HL-60 (cell line): ENCODE measurements around the gene SPINK5.

Source experiments
- DNase-seq, 2 experiments: peaks; one replicate each; pipeline ENCODE4 v3.0.0-alpha.2; 2010 to 2020; ENCODE audit warnings: low read depth in 1 of 2, low spot score in 1 of 2
- H3K27ac ChIP-seq: fragments of 250-450 bp; sonication (Bioruptor Pico); replicated peaks from 2 replicates; pipeline ENCODE4 v1.5.1; 2020; ENCODE audit warnings: mild to moderate bottlenecking, moderate library complexity
- H3K27me3 ChIP-seq: fragments of 250-450 bp; sonication (Bioruptor Pico); 2 replicates; pipeline ENCODE4 v1.5.1; 2021; ENCODE audit warnings: mild to moderate bottlenecking, moderate library complexity; ENCODE audit not compliant: insufficient read depth, poor library complexity, severe bottlenecking
- H3K4me3 ChIP-seq: replicated peaks from 2 replicates; pipeline ENCODE4 v1.5.1; 2011; ENCODE audit warnings: mild to moderate bottlenecking, control low read depth, low read length; ENCODE audit not compliant: insufficient read depth
- GABPA ChIP-seq: IDR thresholded peaks from 2 replicates; pipeline ENCODE4 v1.6.1; 2012; ENCODE audit warnings: low read depth
- POLR2AphosphoS5 ChIP-seq: IDR thresholded peaks from 2 replicates; pipeline ENCODE4 v1.6.1; 2012; ENCODE audit warnings: low read depth
- SPI1 ChIP-seq: IDR thresholded peaks from 2 replicates; pipeline ENCODE4 v1.6.1; 2012; ENCODE audit warnings: low read depth, mild to moderate bottlenecking, borderline replicate concordance
- TF ChIP-seq, protein P1 (sequence below): IDR thresholded peaks from 2 replicates; pipeline ENCODE4 v1.6.1; 2012; ENCODE audit warnings: low read depth; ENCODE audit not compliant: insufficient replicate concordance
- TF ChIP-seq, protein P2 (sequence below): IDR thresholded peaks from one replicate; pipeline ENCODE4 v1.5.1; 2011; ENCODE audit warnings: low read length, control low read depth, inconsistent platforms; ENCODE audit not compliant: insufficient read depth

Gene SPINK5

DNA sequence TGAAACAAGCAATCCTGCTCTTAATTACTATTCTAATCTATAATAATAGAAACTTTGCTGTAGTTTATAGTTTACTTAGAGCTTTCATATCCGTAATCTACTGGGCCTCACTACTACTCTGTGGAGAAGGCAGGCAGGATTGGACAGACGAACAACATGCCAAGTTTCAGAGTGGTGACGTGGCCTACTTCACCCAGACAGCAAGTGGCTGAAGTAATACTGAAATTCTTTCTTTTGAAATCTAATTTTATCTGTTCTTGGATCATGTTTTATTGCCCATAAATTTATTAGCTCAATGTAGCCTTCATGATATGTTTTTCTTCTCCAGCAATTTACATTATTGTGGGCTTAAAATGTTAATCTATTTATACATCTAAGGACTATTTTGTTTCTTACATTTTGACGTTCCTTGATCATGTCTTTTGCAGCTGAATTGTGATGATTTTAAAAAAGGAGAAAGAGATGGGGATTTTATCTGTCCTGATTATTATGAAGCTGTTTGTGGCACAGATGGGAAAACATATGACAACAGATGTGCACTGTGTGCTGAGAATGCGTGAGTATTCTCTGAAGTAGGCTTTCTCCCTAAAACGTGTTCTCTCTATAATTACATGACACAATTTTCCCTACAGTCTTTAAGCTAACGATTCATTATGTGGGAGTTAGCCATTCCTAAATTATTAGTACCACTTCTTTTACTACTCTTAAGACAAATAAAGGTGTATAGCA lies 22.4 kb downstream of the SPINK5 start:
- Histone ChIP-seq H3K27me3 (peaks cover 3% of the 10 kb centered on the region), H3K27ac (no peak overlapping the region), H3K4me3 (no peak overlapping the region)
- DNase-seq = no peak
- TF ChIP-seq, protein P1, sequence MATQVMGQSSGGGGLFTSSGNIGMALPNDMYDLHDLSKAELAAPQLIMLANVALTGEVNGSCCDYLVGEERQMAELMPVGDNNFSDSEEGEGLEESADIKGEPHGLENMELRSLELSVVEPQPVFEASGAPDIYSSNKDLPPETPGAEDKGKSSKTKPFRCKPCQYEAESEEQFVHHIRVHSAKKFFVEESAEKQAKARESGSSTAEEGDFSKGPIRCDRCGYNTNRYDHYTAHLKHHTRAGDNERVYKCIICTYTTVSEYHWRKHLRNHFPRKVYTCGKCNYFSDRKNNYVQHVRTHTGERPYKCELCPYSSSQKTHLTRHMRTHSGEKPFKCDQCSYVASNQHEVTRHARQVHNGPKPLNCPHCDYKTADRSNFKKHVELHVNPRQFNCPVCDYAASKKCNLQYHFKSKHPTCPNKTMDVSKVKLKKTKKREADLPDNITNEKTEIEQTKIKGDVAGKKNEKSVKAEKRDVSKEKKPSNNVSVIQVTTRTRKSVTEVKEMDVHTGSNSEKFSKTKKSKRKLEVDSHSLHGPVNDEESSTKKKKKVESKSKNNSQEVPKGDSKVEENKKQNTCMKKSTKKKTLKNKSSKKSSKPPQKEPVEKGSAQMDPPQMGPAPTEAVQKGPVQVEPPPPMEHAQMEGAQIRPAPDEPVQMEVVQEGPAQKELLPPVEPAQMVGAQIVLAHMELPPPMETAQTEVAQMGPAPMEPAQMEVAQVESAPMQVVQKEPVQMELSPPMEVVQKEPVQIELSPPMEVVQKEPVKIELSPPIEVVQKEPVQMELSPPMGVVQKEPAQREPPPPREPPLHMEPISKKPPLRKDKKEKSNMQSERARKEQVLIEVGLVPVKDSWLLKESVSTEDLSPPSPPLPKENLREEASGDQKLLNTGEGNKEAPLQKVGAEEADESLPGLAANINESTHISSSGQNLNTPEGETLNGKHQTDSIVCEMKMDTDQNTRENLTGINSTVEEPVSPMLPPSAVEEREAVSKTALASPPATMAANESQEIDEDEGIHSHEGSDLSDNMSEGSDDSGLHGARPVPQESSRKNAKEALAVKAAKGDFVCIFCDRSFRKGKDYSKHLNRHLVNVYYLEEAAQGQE = no peak
- TF ChIP-seq, protein P2, sequence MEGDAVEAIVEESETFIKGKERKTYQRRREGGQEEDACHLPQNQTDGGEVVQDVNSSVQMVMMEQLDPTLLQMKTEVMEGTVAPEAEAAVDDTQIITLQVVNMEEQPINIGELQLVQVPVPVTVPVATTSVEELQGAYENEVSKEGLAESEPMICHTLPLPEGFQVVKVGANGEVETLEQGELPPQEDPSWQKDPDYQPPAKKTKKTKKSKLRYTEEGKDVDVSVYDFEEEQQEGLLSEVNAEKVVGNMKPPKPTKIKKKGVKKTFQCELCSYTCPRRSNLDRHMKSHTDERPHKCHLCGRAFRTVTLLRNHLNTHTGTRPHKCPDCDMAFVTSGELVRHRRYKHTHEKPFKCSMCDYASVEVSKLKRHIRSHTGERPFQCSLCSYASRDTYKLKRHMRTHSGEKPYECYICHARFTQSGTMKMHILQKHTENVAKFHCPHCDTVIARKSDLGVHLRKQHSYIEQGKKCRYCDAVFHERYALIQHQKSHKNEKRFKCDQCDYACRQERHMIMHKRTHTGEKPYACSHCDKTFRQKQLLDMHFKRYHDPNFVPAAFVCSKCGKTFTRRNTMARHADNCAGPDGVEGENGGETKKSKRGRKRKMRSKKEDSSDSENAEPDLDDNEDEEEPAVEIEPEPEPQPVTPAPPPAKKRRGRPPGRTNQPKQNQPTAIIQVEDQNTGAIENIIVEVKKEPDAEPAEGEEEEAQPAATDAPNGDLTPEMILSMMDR = no peak
- TF ChIP-seq GABPA (no peak), POLR2AphosphoS5 (no peak), SPI1 (no peak)

DNA sequence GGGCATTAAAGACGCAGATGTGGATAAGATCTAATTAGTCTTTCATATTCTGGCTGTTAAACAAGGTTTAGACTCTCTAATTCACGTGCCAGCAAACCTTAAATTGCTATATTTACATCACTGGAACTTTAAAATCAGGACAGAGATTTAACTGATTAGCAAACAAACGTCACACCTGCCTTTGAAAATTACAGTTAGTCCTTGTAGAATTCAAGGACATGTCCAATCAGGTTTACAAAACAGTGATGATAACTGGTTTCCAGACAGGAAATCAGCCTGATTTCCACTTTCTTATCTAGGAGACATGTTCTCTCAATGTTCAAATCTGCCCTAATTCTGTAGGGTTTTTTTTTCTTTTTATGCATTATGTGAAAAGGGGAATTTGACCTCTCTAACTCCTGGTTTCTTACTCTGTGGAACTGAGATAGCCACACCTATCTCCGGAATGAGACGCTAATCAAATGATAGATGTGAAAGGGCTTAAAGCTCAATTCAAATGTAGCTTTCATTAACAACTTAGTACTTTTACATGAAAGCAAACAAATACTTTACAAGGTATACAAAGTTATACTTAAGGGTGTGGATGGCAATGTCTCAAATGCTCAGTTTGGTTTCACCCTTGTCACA lies 26.5 kb downstream of the SPINK5 start:
- TF ChIP-seq, protein P1 = no peak
- TF ChIP-seq, protein P2 = no peak
- no peak for TF ChIP-seq POLR2AphosphoS5
- TF ChIP-seq SPI1 = no peak
- no peak for TF ChIP-seq GABPA
- DNase-seq = no peak
- H3K27ac ChIP-seq = no peak overlapping the region
- H3K4me3 ChIP-seq = no peak overlapping the region
- H3K27me3 ChIP-seq = peaks cover 6% of the 10 kb centered on the region

- Histone ChIP-seq H3K27me3 (peaks cover 6% of the 10 kb centered on the region), H3K27ac (no peak overlapping the region), H3K4me3 (no peak overlapping the region)
- DNase-seq = no peak
- TF ChIP-seq SPI1 = no peak
- no peak for TF ChIP-seq POLR2AphosphoS5
- TF ChIP-seq, protein P1 = no peak
- TF ChIP-seq, protein P2 = no peak
- TF ChIP-seq GABPA = no peak
These were observed 27.0 kb downstream of the SPINK5 start for GRCh38 chr5:148090773-148091250.
